Loucy (cell line): ENCODE results near the gene TMPRSS13.

Experiments used
- H2AFZ ChIP-seq: fragments of 200-600 bp; sonication (generic); 2 replicates; pipeline ENCODE4 v1.6.0; 2016; ENCODE audit warnings: antibody characterized with exemption, mild to moderate bottlenecking, low read length, moderate library complexity
- H3F3A ChIP-seq: fragments of 200-600 bp; 2 replicates; pipeline ENCODE4 v1.6.0; 2016; ENCODE audit warnings: antibody characterized with exemption, low read depth, mild to moderate bottlenecking
- H3K27me3 ChIP-seq: fragments of 200-600 bp; sonication (generic); 2 replicates; pipeline ENCODE4 v1.6.1; 2014; ENCODE audit warnings: low read length, mild to moderate bottlenecking; ENCODE audit not compliant: insufficient read depth, poor library complexity, severe bottlenecking
- H3K36me3 ChIP-seq: fragments of 200-600 bp; sonication (generic); 2 replicates; pipeline ENCODE4 v1.6.1; 2016; ENCODE audit warnings: low read length; ENCODE audit not compliant: insufficient read depth
- H3K4me1 ChIP-seq: fragments of 200-600 bp; sonication (generic); 2 replicates; pipeline ENCODE4 v1.5.1; 2014; ENCODE audit warnings: low read length, mild to moderate bottlenecking; ENCODE audit not compliant: insufficient read depth, poor library complexity, severe bottlenecking
- H3K4me2 ChIP-seq: fragments of 200-600 bp; sonication (generic); 2 replicates; pipeline ENCODE4 v1.6.0; 2014; ENCODE audit warnings: antibody characterized with exemption, low read length, low read depth, mild to moderate bottlenecking; ENCODE audit not compliant: poor library complexity, severe bottlenecking
- H3K4me3 ChIP-seq: fragments of 200-600 bp; sonication (generic); 2 replicates; pipeline ENCODE4 v1.5.1; 2014; ENCODE audit warnings: low read length, mild to moderate bottlenecking, mixed read lengths; ENCODE audit not compliant: poor library complexity, severe bottlenecking
- H3K79me2 ChIP-seq: fragments of 200-600 bp; sonication (generic); 2 replicates; pipeline ENCODE4 v1.6.1; 2014; ENCODE audit warnings: low read length; ENCODE audit not compliant: insufficient read depth
- H3K9ac ChIP-seq: fragments of 200-600 bp; sonication (generic); 2 replicates; pipeline ENCODE4 v1.6.0; 2014; ENCODE audit warnings: mild to moderate bottlenecking, low read depth, low read length, moderate library complexity; ENCODE audit not compliant: poor library complexity, severe bottlenecking
- H3K9me2 ChIP-seq: fragments of 200-600 bp; sonication (generic); replicated peaks from 2 replicates; pipeline ENCODE4 v1.6.1; 2016; ENCODE audit warnings: low read depth, low read length, mixed read lengths
- H3K9me3 ChIP-seq: fragments of 200-600 bp; sonication (generic); 2 replicates; pipeline ENCODE4 v1.6.1; 2014; ENCODE audit warnings: mild to moderate bottlenecking, antibody characterized with exemption, low read length, low read depth; ENCODE audit not compliant: insufficient read depth
- H4K20me1 ChIP-seq: fragments of 200-600 bp; sonication (generic); 2 replicates; pipeline ENCODE4 v1.6.0; 2014; ENCODE audit warnings: antibody characterized with exemption, low read length, mild to moderate bottlenecking; ENCODE audit not compliant: insufficient read depth, poor library complexity, severe bottlenecking
- EZH2phosphoT487 ChIP-seq: fragments of 200-600 bp; IDR thresholded peaks from 2 replicates; pipeline ENCODE4 v1.6.1; 2018; ENCODE audit warnings: antibody characterized with exemption, mild to moderate bottlenecking, moderate library complexity, borderline replicate concordance
- TF ChIP-seq, protein P1 (sequence below): fragments of 200-600 bp; sonication (generic); conservative IDR thresholded peaks from 2 replicates; pipeline ENCODE4 v1.5.1; 2014; ENCODE audit warnings: mild to moderate bottlenecking, antibody characterized with exemption, low read length

The TMPRSS13 gene

GRCh38 chr11:117862019-117862725, 67.0 kb downstream of the TMPRSS13 start:
- no peaks in the 10 kb centered on the region for H3K9me3 ChIP-seq
- TF ChIP-seq, protein P1, sequence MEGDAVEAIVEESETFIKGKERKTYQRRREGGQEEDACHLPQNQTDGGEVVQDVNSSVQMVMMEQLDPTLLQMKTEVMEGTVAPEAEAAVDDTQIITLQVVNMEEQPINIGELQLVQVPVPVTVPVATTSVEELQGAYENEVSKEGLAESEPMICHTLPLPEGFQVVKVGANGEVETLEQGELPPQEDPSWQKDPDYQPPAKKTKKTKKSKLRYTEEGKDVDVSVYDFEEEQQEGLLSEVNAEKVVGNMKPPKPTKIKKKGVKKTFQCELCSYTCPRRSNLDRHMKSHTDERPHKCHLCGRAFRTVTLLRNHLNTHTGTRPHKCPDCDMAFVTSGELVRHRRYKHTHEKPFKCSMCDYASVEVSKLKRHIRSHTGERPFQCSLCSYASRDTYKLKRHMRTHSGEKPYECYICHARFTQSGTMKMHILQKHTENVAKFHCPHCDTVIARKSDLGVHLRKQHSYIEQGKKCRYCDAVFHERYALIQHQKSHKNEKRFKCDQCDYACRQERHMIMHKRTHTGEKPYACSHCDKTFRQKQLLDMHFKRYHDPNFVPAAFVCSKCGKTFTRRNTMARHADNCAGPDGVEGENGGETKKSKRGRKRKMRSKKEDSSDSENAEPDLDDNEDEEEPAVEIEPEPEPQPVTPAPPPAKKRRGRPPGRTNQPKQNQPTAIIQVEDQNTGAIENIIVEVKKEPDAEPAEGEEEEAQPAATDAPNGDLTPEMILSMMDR: no peak
- no peak for TF ChIP-seq EZH2phosphoT487
- no peaks in the 10 kb centered on the region for H3K9me2 ChIP-seq
- no peak overlapping the region for H3K4me3 ChIP-seq
- no peaks in the 10 kb centered on the region for H3F3A ChIP-seq
- no peaks in the 10 kb centered on the region for H4K20me1 ChIP-seq
- H2AFZ ChIP-seq: no peak overlapping the region
- peak overlapping the region; percentile 7 for H3K4me2 ChIP-seq
- no peaks in the 10 kb centered on the region for H3K36me3 ChIP-seq
- H3K9ac ChIP-seq: no peak overlapping the region
- peaks cover 20% of the 10 kb centered on the region for H3K4me1 ChIP-seq
- H3K27me3 ChIP-seq: no peaks in the 10 kb centered on the region
- H3K79me2 ChIP-seq: no peaks in the 10 kb centered on the region

DNA sequence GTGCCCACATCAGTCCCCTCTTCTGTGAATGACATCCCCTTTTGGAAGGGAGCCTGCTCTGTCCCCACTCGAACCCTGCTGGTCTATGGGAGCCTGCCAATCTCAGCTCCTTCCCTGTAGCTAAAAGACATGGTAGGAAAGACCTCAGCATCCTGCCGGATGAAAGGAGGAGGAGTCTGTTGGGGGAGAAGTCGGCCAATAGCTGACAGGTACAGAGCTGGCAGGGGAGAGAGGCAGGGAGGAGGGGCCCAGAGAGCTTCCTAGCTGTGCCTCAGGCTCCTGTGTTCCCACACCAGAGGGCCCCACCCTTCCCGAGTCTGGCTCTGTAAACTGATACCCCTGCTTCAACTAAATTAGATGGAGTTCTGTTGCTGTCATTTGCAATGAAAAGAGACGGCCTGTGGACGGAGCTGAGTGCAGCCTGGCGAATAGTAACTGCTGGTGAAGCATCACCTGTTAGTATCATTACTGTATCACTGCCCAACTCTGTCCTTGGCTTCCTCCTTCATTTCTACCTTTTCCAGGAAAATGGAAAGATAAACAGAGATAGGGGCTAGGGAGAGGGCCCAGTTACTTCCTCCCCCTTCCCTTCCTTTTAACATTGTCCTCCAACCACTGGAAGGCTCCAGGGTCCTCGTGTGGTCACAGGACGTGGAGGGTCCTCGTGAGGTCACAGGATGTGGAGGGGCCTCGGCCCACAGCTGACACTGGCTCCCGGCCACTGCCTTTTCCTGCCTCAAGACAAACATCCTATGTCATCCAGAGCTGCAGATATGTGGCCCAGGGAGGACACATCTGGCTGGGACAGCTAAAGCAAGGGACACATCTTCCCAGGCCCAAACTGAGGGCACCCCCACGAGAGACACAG, 67.8 kb downstream of the TMPRSS13 start:
- Histone ChIP-seq H3K4me3 (no peak overlapping the region), H3K9ac (no peak overlapping the region), H3K9me3 (no peaks in the 10 kb centered on the region), H3K4me2 (peak overlapping the region; percentile 7), H3K36me3 (no peaks in the 10 kb centered on the region), H2AFZ (no peak overlapping the region), H4K20me1 (no peaks in the 10 kb centered on the region), H3K27me3 (no peaks in the 10 kb centered on the region), H3F3A (no peaks in the 10 kb centered on the region), H3K4me1 (peaks cover 20% of the 10 kb centered on the region), H3K79me2 (no peaks in the 10 kb centered on the region), H3K9me2 (no peaks in the 10 kb centered on the region)
- TF ChIP-seq EZH2phosphoT487: no peak
- TF ChIP-seq, protein P1: no peak

DNA sequence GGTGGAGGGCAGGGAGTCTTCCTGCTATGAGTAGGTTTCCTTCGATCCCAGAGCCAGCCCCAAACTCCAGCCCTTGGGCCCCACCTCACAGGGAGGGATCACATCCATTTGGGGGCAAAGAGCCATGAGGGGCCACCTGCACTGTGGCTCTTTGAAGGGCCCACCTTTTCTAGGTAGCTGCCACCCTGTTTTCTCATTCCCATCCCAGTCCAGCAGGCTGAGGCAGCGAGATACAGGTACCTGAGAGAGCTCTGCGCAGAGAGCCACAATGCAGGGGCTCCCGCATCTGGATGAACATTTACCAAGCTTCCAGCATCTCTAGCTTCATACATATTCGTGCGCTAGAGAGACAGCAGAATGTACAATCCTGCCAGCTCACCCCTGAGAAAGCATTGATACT, 69.1 kb downstream of the TMPRSS13 start:
- TF ChIP-seq, protein P1: no peak
- TF ChIP-seq EZH2phosphoT487: no peak
- no peaks in the 10 kb centered on the region for H3K27me3 ChIP-seq
- H4K20me1 ChIP-seq: no peaks in the 10 kb centered on the region
- no peak overlapping the region for H3K4me2 ChIP-seq
- no peak overlapping the region for H3K4me3 ChIP-seq
- no peaks in the 10 kb centered on the region for H3K79me2 ChIP-seq
- no peaks in the 10 kb centered on the region for H3K9me2 ChIP-seq
- no peaks in the 10 kb centered on the region for H3F3A ChIP-seq
- H3K4me1 ChIP-seq: peaks cover 20% of the 10 kb centered on the region
- H2AFZ ChIP-seq: no peak overlapping the region
- H3K9me3 ChIP-seq: no peaks in the 10 kb centered on the region
- H3K9ac ChIP-seq: no peak overlapping the region
- no peaks in the 10 kb centered on the region for H3K36me3 ChIP-seq
